Upper lobe of left lung (tissue), 6 donors: ENCODE data around the gene SYT14. TPM values are rescaled to one million over a fixed set of nuclear protein-coding genes. Genes with fewer than 3 reads are reported as not detected.

Experiments
- ATAC-seq, 2 donors: fragments of 200-7000 bp; cut with Tn5 transposase; one replicate each; pipeline ENCODE4 v1.9.1; 2022; ENCODE audit warnings: mild to moderate bottlenecking in 2 of 2, moderate library complexity in 2 of 2; ENCODE audit not compliant: low FRiP score in 2 of 2
- DNase-seq, 2 donors: peaks; one replicate each; pipeline ENCODE4 v3.0.0-alpha.2; 2019 to 2020
- H3K27ac ChIP-seq, 4 donors: fragments of 200-600 bp; sonication (generic); one replicate each; pipeline ENCODE4 v1.5.1; 2016 to 2019
- H3K27me3 ChIP-seq, 4 donors: fragments of 200-600 bp; sonication (generic); one replicate each; pipeline ENCODE4 v1.5.1; 2017 to 2019
- H3K36me3 ChIP-seq, 4 donors: fragments of 200-600 bp; sonication (generic); one replicate each; pipeline ENCODE4 v1.5.1; 2016 to 2019
- H3K4me1 ChIP-seq, 4 donors: fragments of 200-600 bp; sonication (generic); one replicate each; pipeline ENCODE4 v1.5.1; 2018 to 2019
- H3K4me3 ChIP-seq, 4 donors: fragments of 200-600 bp; sonication (generic); one replicate each; pipeline ENCODE4 v1.5.1; 2017 to 2019; ENCODE audit warnings: mild to moderate bottlenecking in 2 of 4, moderate library complexity in 1 of 4
- H3K9me3 ChIP-seq, 4 donors: fragments of 200-600 bp; sonication (generic); one replicate each; pipeline ENCODE4 v1.5.1; 2018 to 2019
- EP300 ChIP-seq, 4 donors: sonication (generic); formaldehyde crosslinking; IDR thresholded peaks; one replicate each; pipeline ENCODE4 v1.5.1; 2017; ENCODE audit warnings: antibody characterized with exemption in 4 of 4, control low read depth in 2 of 4
- POLR2A ChIP-seq, 4 donors: fragments of 450-650 bp; IDR thresholded peaks; one replicate each; pipeline ENCODE4 v1.5.1; 2016 to 2017; ENCODE audit warnings: antibody characterized with exemption in 4 of 4, mild to moderate bottlenecking in 2 of 4
- POLR2AphosphoS5 ChIP-seq, 2 donors: sonication (generic); formaldehyde crosslinking; IDR thresholded peaks; one replicate each; pipeline ENCODE4 v1.5.1; 2017; ENCODE audit warnings: antibody characterized with exemption in 2 of 2
- WGBS, 2 donors: methylation state at CpG; one replicate each; pipeline ENCODE4 v1.1.5; 2017 to 2018; 5-methylcytosine and 5-hydroxymethylcytosine counted together
- total RNA-seq, 6 donors: library from RNA; depleted of rRNA in 4 of 6; stranded (reverse); fragments of >200 nt in 4 of 6; gene quantifications; one replicate each; pipeline versions ENCODE4 v1.1.0 to v1.2.1, GENCODE V29; 2016 to 2021
- TF ChIP-seq, protein P1 (sequence below), 6 experiments: fragments of 450-650 bp in 4 of 6; fragments of 200-600 bp in 2 of 6; sonication (generic) in 2 of 6; IDR thresholded peaks; one replicate each; pipeline ENCODE4 v1.5.1; 2016 to 2019; ENCODE audit warnings: antibody characterized with exemption in 6 of 6
- donor health status: DM: no; HTN: no; CAD: no; lungs with moderate emphysema.
- donor health status: DM: no; HTN: yes; CAD: no; lungs with severe emphysema.

The SYT14 gene
- total RNA-seq, 6 donors from 2014 or later: not detected

GRCh38 chr1:210217482-210217881, 279.5 kb downstream of the SYT14 start:
- ATAC-seq (no peak), DNase-seq (no peak)
- H3K9me3 ChIP-seq: no peaks in the 10 kb centered on the region
- H3K4me3 ChIP-seq: no peak overlapping the region
- WGBS, 2 donors: 86 to 89% methylated on average over 5 of the region's 5 CpGs
- no peak overlapping the region for H3K27ac ChIP-seq
- TF ChIP-seq, protein P1, sequence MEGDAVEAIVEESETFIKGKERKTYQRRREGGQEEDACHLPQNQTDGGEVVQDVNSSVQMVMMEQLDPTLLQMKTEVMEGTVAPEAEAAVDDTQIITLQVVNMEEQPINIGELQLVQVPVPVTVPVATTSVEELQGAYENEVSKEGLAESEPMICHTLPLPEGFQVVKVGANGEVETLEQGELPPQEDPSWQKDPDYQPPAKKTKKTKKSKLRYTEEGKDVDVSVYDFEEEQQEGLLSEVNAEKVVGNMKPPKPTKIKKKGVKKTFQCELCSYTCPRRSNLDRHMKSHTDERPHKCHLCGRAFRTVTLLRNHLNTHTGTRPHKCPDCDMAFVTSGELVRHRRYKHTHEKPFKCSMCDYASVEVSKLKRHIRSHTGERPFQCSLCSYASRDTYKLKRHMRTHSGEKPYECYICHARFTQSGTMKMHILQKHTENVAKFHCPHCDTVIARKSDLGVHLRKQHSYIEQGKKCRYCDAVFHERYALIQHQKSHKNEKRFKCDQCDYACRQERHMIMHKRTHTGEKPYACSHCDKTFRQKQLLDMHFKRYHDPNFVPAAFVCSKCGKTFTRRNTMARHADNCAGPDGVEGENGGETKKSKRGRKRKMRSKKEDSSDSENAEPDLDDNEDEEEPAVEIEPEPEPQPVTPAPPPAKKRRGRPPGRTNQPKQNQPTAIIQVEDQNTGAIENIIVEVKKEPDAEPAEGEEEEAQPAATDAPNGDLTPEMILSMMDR (IDR thresholded peaks at IDR 0.05): no peak
- no peaks in the 10 kb centered on the region for H3K36me3 ChIP-seq
- no peaks in the 10 kb centered on the region for H3K27me3 ChIP-seq
- H3K4me1 ChIP-seq: no peaks in the 10 kb centered on the region

DNA sequence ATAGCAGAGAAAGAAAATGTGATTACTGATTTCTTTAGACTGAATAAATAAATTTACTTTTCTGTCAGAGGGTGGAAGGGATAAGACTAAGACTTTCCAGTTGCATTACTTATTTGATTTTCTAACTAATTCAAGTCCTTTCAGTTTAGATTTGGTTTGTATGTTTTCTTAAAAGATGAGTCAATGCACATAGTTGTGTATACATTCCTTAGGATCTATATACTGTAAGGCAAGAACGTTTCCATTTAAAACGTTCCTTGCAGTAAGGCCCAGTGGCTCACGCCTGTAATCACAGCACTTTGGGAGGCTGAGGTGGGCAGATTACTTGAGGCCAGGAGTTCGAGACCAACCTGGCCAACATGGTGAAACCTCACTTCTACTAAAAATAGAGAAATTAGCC, 280.0 kb downstream of the SYT14 start:
- TF ChIP-seq POLR2A (IDR thresholded peaks at IDR 0.05): no peak
- TF ChIP-seq, protein P1 (IDR thresholded peaks at IDR 0.05): no peak
- TF ChIP-seq EP300 (IDR thresholded peaks at IDR 0.05): no peak
- TF ChIP-seq POLR2AphosphoS5 (IDR thresholded peaks at IDR 0.05): no peak
- Histone ChIP-seq H3K4me3 (no peak overlapping the region), H3K4me1 (no peaks in the 10 kb centered on the region), H3K36me3 (no peaks in the 10 kb centered on the region), H3K9me3 (no peaks in the 10 kb centered on the region), H3K27ac (no peak overlapping the region), H3K27me3 (no peaks in the 10 kb centered on the region)
- 82 to 87% methylated on average over 4 of the region's 4 CpGs for WGBS, 2 donors
- DNase-seq (no peak), ATAC-seq (no peak)

Other genes starting within 250 kb of the SYT14 start
- gene HSD11B1, start 233.4 kb upstream of the SYT14 start, total RNA-seq: 10 to 100 TPM in 5 of 6 donors, 1 to 10 TPM in 1; 3.1 to 25.8 (median 17.4) TPM
- 10 to 100 TPM in 3 of 6 donors, 1 to 10 TPM in 3; 6.4 to 58.7 (median 10.8) TPM for gene TRAF3IP3, start 182.2 kb upstream of the SYT14 start, total RNA-seq
- gene C1orf74, start 153.7 kb upstream of the SYT14 start, total RNA-seq: 1 to 10 TPM in 5 of 6 donors, under 1 TPM in 1; 0.89 to 3.2 (median 1.8) TPM
- 10 to 100 TPM; 11.5 to 36.3 (median 20.0) TPM for gene IRF6, start 132.1 kb upstream of the SYT14 start, total RNA-seq
- 1 to 10 TPM; 2.4 to 9.4 (median 7.9) TPM for gene UTP25, start 110.2 kb upstream of the SYT14 start, total RNA-seq